Hepatocyte (in vitro differentiated cells): Measurements from ENCODE around the gene TSPAN33. TPM values are rescaled to one million over a fixed set of nuclear protein-coding genes. Genes with fewer than 3 reads are reported as not detected.
"Not testable (repeated sequence)": the region's sequence is repeated elsewhere in the genome, so short reads cannot be mapped to it uniquely, and the experiment has no call there.

Experiments used
- DNase-seq: peaks from one replicate; pipeline ENCODE4 v3.0.0-alpha.2; 2016; ENCODE audit warnings: low spot score
- H2AFZ ChIP-seq: fragments of 200-600 bp; sonication (generic); 2 replicates; pipeline ENCODE4 v1.6.0; 2016; ENCODE audit warnings: antibody characterized with exemption, mild to moderate bottlenecking
- H3K27ac ChIP-seq: fragments of 200-600 bp; sonication (generic); 2 replicates; pipeline ENCODE4 v1.5.1; 2016; ENCODE audit warnings: mild to moderate bottlenecking
- H3K27me3 ChIP-seq: fragments of 200-600 bp; sonication (generic); 2 replicates; pipeline ENCODE4 v1.6.1; 2016
- H3K36me3 ChIP-seq: fragments of 200-600 bp; sonication (generic); replicated peaks from 2 replicates; pipeline ENCODE4 v1.5.1; 2016; ENCODE audit warnings: low read depth; ENCODE audit not compliant: insufficient read depth
- H3K4me1 ChIP-seq: fragments of 200-600 bp; sonication (generic); 2 replicates; pipeline ENCODE4 v1.5.1; 2016; ENCODE audit warnings: mild to moderate bottlenecking, moderate library complexity; ENCODE audit not compliant: insufficient read depth
- H3K4me2 ChIP-seq: fragments of 200-600 bp; sonication (generic); 2 replicates; pipeline ENCODE4 v1.6.0; 2016
- H3K4me3 ChIP-seq: fragments of 200-600 bp; sonication (generic); 2 replicates; pipeline ENCODE4 v1.5.1; 2016; ENCODE audit warnings: mild to moderate bottlenecking
- H3K79me2 ChIP-seq: fragments of 200-600 bp; sonication (generic); 2 replicates; pipeline ENCODE4 v1.6.0; 2017; ENCODE audit warnings: mild to moderate bottlenecking
- H3K9me2 ChIP-seq: fragments of 200-600 bp; sonication (generic); replicated peaks from 2 replicates; pipeline ENCODE4 v1.6.0; 2017; ENCODE audit warnings: mild to moderate bottlenecking; ENCODE audit not compliant: insufficient read depth
- H3K9me3 ChIP-seq: fragments of 200-600 bp; sonication (generic); 2 replicates; pipeline ENCODE4 v1.5.1; 2016; ENCODE audit warnings: low read depth, mild to moderate bottlenecking
- H4K20me1 ChIP-seq: fragments of 200-600 bp; sonication (generic); 2 replicates; pipeline ENCODE4 v1.6.0; 2016; ENCODE audit warnings: mild to moderate bottlenecking; ENCODE audit not compliant: insufficient read depth, poor library complexity, severe bottlenecking
- CTCF ChIP-seq: fragments of 200-600 bp; sonication (generic); IDR thresholded peaks from 2 replicates; pipeline ENCODE4 v1.5.1; 2016; ENCODE audit warnings: antibody characterized with exemption, mild to moderate bottlenecking; ENCODE audit not compliant: poor library complexity
- EZH2 ChIP-seq: fragments of 200-600 bp; sonication (generic); IDR thresholded peaks from 2 replicates; pipeline ENCODE4 v1.6.1; 2016; ENCODE audit warnings: antibody characterized with exemption, mild to moderate bottlenecking, borderline replicate concordance
- EZH2phosphoT487 ChIP-seq: fragments of 200-600 bp; sonication (generic); IDR thresholded peaks from one replicate; pipeline ENCODE4 v1.6.1; 2018; ENCODE audit warnings: antibody characterized with exemption, mild to moderate bottlenecking, low read depth, moderate library complexity; ENCODE audit not compliant: unreplicated experiment, severe bottlenecking
- WGBS: methylation state at CpG from one replicate; pipeline ENCODE4 v1.1.6; 2016; ENCODE audit warnings: low lambda C conversion rate; ENCODE audit errors: missing lambda C conversion rate; 5-methylcytosine and 5-hydroxymethylcytosine counted together
- polyA plus RNA-seq: library from polyadenylated mRNA; unstranded; fragments of >200 nt; fragmentation: Nextera tagmentation; extraction: Ambion mirVana; gene quantifications from 2 replicates; pipeline ENCODE4 v1.2.1, GENCODE V29; 2016
- total RNA-seq: library from RNA; depleted of rRNA; stranded (reverse); fragments of >200 nt; gene quantifications from 2 replicates; pipeline ENCODE4 v1.2.3, GENCODE V29; 2014

Gene TSPAN33
- total and polyA plus RNA-seq, 2 experiments from 2014 or later: 7.8 to 9.6 TPM

GRCh38 chr7:129118182-129118581 is 26.3 kb upstream of the TSPAN33 start:
- no peaks in the 10 kb centered on the region for H3K9me3 ChIP-seq
- H3K4me3 ChIP-seq: no peak overlapping the region
- no peaks in the 10 kb centered on the region for H3K4me1 ChIP-seq
- no peak overlapping the region for H3K4me2 ChIP-seq
- no peaks in the 10 kb centered on the region for H3K9me2 ChIP-seq
- TF ChIP-seq EZH2: no peak
- no peak for TF ChIP-seq EZH2phosphoT487
- TF ChIP-seq CTCF: no peak
- 91% methylated on average over 7 of the region's 7 CpGs for WGBS
- no peaks in the 10 kb centered on the region for H3K79me2 ChIP-seq
- H4K20me1 ChIP-seq: no peaks in the 10 kb centered on the region
- H3K27ac ChIP-seq: no peak overlapping the region
- DNase-seq: no peak
- H2AFZ ChIP-seq: no peak overlapping the region
- no peaks in the 10 kb centered on the region for H3K36me3 ChIP-seq
- H3K27me3 ChIP-seq: no peaks in the 10 kb centered on the region

DNA sequence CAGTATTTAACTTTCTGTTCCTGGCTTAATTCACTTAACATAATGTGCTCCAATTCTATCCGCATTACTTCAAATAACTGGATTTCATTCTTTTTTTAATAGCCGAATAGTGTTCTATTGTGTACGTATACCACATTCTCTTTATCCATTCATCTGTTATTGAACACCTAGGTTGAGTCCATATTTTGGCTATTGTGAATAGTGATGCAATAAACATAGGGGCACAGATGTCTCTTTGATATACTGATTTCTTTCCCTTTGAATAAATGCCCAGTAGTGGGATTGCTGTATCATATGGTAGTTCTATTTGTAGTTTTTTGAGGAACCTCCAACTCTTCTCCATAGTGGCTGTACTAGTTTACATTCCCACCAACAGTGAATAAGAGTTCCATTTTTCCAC is 25.5 kb upstream of the TSPAN33 start:
- 97% methylated on average over 3 of the region's 3 CpGs for WGBS
- no peaks in the 10 kb centered on the region for H4K20me1 ChIP-seq

GRCh38 chr7:129121501-129122077 is 22.9 kb upstream of the TSPAN33 start:
- H3K4me1 ChIP-seq, H3K27ac ChIP-seq, H2AFZ ChIP-seq, H3K36me3 ChIP-seq, H3K4me2 ChIP-seq, DNase-seq, H3K9me3 ChIP-seq, H3K4me3 ChIP-seq, H4K20me1 ChIP-seq, H3K27me3 ChIP-seq, H3K9me2 ChIP-seq, H3K79me2 ChIP-seq: not testable (repeated sequence)
- 93% methylated on average over 3 of the region's 3 CpGs for WGBS

More for the DNA sequence above, 25.5 kb upstream of the TSPAN33 start:
- H3K4me3 ChIP-seq: no peak overlapping the region
- no peak overlapping the region for H3K4me2 ChIP-seq
- no peaks in the 10 kb centered on the region for H3K9me3 ChIP-seq
- no peak for DNase-seq
- H3K4me1 ChIP-seq: no peaks in the 10 kb centered on the region
- H3K27me3 ChIP-seq: no peaks in the 10 kb centered on the region
- no peaks in the 10 kb centered on the region for H3K79me2 ChIP-seq
- no peaks in the 10 kb centered on the region for H3K9me2 ChIP-seq
- no peaks in the 10 kb centered on the region for H3K36me3 ChIP-seq
- H2AFZ ChIP-seq: no peak overlapping the region
- no peak overlapping the region for H3K27ac ChIP-seq
- TF ChIP-seq EZH2: no peak
- no peak for TF ChIP-seq CTCF

DNA sequence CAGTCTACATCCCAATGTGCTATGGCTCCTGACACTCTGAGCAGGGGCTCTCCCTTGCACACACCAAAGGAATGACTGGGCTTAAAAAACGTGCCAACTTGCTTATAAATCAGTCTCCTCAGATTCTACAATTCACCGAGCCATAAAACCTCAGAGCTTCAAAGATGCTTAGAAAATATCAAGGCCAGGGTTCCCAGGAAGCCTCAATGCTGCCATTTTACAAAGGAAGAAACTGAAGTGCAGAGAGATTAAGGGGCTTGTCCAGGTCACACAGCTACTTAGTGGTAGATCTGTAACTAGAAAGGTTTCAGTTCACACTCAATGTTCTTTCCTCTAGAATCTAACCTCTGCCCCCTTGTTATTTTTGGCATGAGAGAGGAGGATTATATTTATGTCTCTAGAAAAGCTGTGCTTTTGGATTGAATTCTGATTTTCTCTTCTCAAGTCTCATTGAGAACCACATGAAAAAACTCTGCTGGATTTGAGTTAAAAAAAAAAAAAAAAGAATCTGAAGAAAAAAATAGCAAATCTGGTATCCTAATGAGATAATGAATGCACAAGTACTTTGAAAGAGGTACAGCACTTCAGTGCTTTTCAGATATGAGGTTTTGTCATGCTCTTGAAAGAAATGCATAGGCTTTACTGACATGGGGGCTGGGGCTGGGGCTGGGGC is 22.3 kb upstream of the TSPAN33 start:
- TF ChIP-seq EZH2 (no peak), CTCF (no peak), EZH2phosphoT487 (no peak)
- Histone ChIP-seq H3K4me2 (no peak overlapping the region), H3K4me1 (no peaks in the 10 kb centered on the region), H2AFZ (no peak overlapping the region), H3K36me3 (no peaks in the 10 kb centered on the region), H3K79me2 (no peaks in the 10 kb centered on the region), H4K20me1 (no peaks in the 10 kb centered on the region), H3K27ac (no peak overlapping the region), H3K4me3 (no peak overlapping the region), H3K9me3 (no peaks in the 10 kb centered on the region), H3K27me3 (no peaks in the 10 kb centered on the region), H3K9me2 (no peaks in the 10 kb centered on the region)
- 74% methylated on average over 2 of the region's 2 CpGs for WGBS
- no peak for DNase-seq
